GM21786 (cell line): ENCODE measurements around the gene BCL2L14.
A peak's percentile ranks its signal among the peaks of the same experiment; 100 is the strongest.

ENCODE experiments used
- ATAC-seq: cut with Tn5 transposase; IDR thresholded peaks from one replicate; pipeline ENCODE4 v1.9.1; 2021; ENCODE audit not compliant: unreplicated experiment

Gene BCL2L14

GRCh38 chr12:12070674-12071656, at the start of gene BCL2L14:
TSS of gene BCL2L14 (plus strand) at chr12:12070939. CDS start at chr12:12079306, 8,367 bp downstream.
- peak; percentile 53 for ATAC-seq

- no peak for ATAC-seq
Observed at GRCh38 chr12:12022306-12022936, 48.3 kb upstream of the BCL2L14 start.

- ATAC-seq: no peak
Observed at GRCh38 chr12:12023456-12023855, 47.3 kb upstream of the BCL2L14 start.

- ATAC-seq: peak; percentile 78
Observed at GRCh38 chr12:12024911-12025682, 45.6 kb upstream of the BCL2L14 start.

- ATAC-seq: no peak
Observed at GRCh38 chr12:12025799-12026386, 44.8 kb upstream of the BCL2L14 start.

GRCh38 chr12:12028668-12029402, 41.9 kb upstream of the BCL2L14 start:
- no peak for ATAC-seq

GRCh38 chr12:12029653-12030052, 41.1 kb upstream of the BCL2L14 start:
- no peak for ATAC-seq

GRCh38 chr12:12032260-12032791, 38.4 kb upstream of the BCL2L14 start:
- ATAC-seq: no peak

- no peak for ATAC-seq
Observed at GRCh38 chr12:12032851-12033797, 37.6 kb upstream of the BCL2L14 start.

- ATAC-seq: no peak
Observed at GRCh38 chr12:12033824-12034223, 36.9 kb upstream of the BCL2L14 start.

- no peak for ATAC-seq
Observed at GRCh38 chr12:12034344-12034743, 36.4 kb upstream of the BCL2L14 start.

GRCh38 chr12:12035229-12035628, 35.5 kb upstream of the BCL2L14 start:
- no peak for ATAC-seq

- ATAC-seq: no peak
Observed at GRCh38 chr12:12036901-12037300, 33.8 kb upstream of the BCL2L14 start.

- no peak for ATAC-seq
Observed at GRCh38 chr12:12039897-12040296, 30.8 kb upstream of the BCL2L14 start.

- no peak for ATAC-seq
Observed at GRCh38 chr12:12046401-12046800, 24.3 kb upstream of the BCL2L14 start.

- no peak for ATAC-seq
Observed at GRCh38 chr12:12047682-12048081, 23.1 kb upstream of the BCL2L14 start.

- no peak for ATAC-seq
Observed at GRCh38 chr12:12048266-12048665, 22.5 kb upstream of the BCL2L14 start.

- no peak for ATAC-seq
Observed at GRCh38 chr12:12048714-12049113, 22.0 kb upstream of the BCL2L14 start.

- ATAC-seq: no peak
Observed at GRCh38 chr12:12051668-12052067, 19.1 kb upstream of the BCL2L14 start.
